ENCODE data around the gene RTN4. TPM values are rescaled to one million over a fixed set of nuclear protein-coding genes. Genes with fewer than 3 reads are reported as not detected.
"Not testable (repeated sequence)": the region's sequence is repeated elsewhere in the genome, so short reads cannot be mapped to it uniquely, and the experiment has no call there.

Gene RTN4
- total RNA-seq, 4 donors from 2014 or later = 234 to 395 (median 319) TPM

DNA sequence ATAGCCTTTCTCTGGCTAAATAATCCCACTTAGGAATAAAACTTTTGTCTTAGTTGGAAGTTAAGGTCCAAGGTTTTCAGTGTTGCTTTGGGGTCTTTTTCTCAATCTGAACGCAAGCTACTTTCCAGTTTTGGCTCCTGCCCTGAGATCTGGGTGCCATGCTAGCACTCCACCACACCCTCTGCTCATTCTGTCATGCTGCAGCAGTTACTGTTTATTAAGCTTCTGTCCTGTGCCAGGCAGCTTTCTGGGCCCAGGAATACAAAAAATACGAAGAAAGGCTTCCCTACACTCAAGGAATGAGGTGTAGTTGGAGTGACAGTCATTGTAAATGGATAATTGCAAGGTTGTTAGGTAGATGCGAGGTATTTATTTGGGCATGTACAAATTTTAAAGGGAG lies 46.3 kb upstream of the RTN4 start:
- TF ChIP-seq, protein P1, sequence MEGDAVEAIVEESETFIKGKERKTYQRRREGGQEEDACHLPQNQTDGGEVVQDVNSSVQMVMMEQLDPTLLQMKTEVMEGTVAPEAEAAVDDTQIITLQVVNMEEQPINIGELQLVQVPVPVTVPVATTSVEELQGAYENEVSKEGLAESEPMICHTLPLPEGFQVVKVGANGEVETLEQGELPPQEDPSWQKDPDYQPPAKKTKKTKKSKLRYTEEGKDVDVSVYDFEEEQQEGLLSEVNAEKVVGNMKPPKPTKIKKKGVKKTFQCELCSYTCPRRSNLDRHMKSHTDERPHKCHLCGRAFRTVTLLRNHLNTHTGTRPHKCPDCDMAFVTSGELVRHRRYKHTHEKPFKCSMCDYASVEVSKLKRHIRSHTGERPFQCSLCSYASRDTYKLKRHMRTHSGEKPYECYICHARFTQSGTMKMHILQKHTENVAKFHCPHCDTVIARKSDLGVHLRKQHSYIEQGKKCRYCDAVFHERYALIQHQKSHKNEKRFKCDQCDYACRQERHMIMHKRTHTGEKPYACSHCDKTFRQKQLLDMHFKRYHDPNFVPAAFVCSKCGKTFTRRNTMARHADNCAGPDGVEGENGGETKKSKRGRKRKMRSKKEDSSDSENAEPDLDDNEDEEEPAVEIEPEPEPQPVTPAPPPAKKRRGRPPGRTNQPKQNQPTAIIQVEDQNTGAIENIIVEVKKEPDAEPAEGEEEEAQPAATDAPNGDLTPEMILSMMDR (IDR thresholded peaks at IDR 0.05) = no peak
- TF ChIP-seq POLR2AphosphoS5 (IDR thresholded peaks at IDR 0.05) (no peak), POLR2A (IDR thresholded peaks at IDR 0.05) (no peak), EP300 (IDR thresholded peaks at IDR 0.05) (no peak)
- Histone ChIP-seq H3K9me3 (no peaks in the 10 kb centered on the region), H3K27ac (peak overlapping the region; percentile 26), H3K4me3 (no peak overlapping the region), H3K36me3 (no peaks in the 10 kb centered on the region), H3K4me1 (peaks cover 33% of the 10 kb centered on the region), H3K27me3 (no peaks in the 10 kb centered on the region)
- WGBS = 55% methylated on average over 3 of the region's 3 CpGs
- DNase-seq (ENCODE audit: low spot score in 2 of 2) = no peak

DNA sequence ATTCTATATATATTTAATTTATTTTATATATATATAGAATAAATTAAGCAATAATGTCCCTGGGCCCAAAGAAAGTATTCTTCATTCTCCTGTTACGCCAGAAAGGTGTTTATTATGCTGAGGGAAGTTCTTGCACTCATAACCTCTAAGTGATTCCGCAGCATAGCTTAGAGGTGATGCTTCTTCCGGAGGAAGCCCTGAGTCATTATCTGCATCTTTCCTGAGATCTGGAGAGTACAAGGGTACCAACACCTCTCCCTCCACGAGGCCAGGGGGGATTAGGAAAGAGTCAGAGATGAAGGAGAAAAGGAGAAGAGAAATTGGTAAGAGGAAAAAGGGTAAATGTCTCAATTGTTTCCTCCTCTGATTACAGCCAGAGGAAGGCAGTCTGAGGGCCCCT lies 43.1 kb upstream of the RTN4 start:
- Histone ChIP-seq H3K27me3 (no peaks in the 10 kb centered on the region), H3K9me3 (no peaks in the 10 kb centered on the region), H3K36me3 (no peaks in the 10 kb centered on the region), H3K4me1 (peaks cover 12% of the 10 kb centered on the region), H3K4me3 (no peak overlapping the region), H3K27ac (no peak overlapping the region)
- 64% methylated on average over 4 of the region's 4 CpGs for WGBS
- DNase-seq (ENCODE audit: low spot score in 2 of 2) = no peak
- TF ChIP-seq POLR2A (IDR thresholded peaks at IDR 0.05) (no peak), POLR2AphosphoS5 (IDR thresholded peaks at IDR 0.05) (no peak)
- TF ChIP-seq, protein P1 (IDR thresholded peaks at IDR 0.05) = no peak

DNA sequence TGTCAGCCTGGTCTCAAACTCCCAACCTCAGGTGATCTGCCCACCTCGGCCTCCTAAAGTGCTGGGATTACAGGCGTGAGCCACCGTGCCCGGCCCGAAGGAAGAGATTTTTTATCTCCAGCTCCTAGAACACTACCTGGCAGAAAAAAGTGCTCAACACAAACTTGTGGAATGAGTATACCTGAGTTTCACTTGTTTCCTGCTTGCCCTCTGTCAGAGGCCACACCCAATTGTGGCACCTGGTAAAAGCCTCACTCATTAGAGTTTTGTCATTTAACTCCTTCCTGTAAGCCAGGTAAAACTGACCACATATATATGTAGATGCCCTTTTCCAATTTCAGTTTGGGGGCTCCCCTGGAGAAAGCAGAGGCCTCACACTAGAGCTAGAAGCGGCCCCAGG lies 42.2 kb upstream of the RTN4 start:
- no peaks in the 10 kb centered on the region for H3K36me3 ChIP-seq
- H3K27ac ChIP-seq = no peak overlapping the region
- no peaks in the 10 kb centered on the region for H3K27me3 ChIP-seq
- 54% methylated on average over 6 of the region's 6 CpGs for WGBS
- H3K4me1 ChIP-seq = peaks cover 11% of the 10 kb centered on the region
- no peaks in the 10 kb centered on the region for H3K9me3 ChIP-seq
- H3K4me3 ChIP-seq = no peak overlapping the region
- TF ChIP-seq POLR2A (IDR thresholded peaks at IDR 0.05) (no peak), EP300 (IDR thresholded peaks at IDR 0.05) (no peak), POLR2AphosphoS5 (IDR thresholded peaks at IDR 0.05) (no peak)
- TF ChIP-seq, protein P1 (IDR thresholded peaks at IDR 0.05) = no peak
- no peak for DNase-seq (ENCODE audit: low spot score in 2 of 2)

DNA sequence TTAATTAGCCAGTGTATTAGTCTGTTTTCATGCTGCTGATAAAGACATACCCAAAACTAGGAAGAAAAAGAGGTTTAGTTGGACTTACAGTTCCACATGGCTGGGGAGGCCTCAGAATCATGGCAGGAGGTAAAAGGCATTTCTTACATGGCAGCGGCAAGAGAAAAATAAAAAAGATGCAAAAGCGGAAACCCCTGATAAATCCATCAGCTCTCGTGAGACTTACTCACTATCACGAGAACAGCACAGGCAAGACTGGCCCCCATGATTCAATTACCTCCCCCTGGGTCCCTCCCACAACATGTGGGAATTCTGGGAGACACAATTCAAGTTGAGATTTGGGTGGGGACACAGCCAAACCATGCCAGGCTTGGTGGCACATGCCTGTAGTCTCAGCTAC lies 41.4 kb upstream of the RTN4 start:
- DNase-seq (ENCODE audit: low spot score in 2 of 2); H3K36me3 ChIP-seq; H3K27ac ChIP-seq; H3K27me3 ChIP-seq; H3K4me1 ChIP-seq; H3K4me3 ChIP-seq; H3K9me3 ChIP-seq: not testable (repeated sequence)
- WGBS = 73% methylated on average over 4 of the region's 4 CpGs

DNA sequence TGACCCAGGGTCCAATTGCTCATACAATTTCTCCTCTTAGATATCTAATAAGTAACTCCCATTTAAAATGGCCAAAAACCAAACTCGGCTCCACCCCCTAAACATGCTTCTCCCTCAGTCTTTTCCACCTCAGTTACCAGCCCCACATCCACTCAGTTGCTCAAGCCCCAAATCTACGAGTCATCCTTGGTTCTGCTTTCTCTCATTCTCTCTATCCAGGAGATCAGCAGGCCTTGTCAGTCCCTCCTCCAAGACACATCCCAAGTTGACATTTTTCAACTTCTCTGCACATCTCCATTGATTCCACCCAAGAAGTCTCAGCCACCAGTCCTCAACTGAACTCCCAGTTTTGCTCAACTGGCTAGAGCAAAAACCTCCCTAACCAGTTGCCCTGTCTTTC lies 40.5 kb upstream of the RTN4 start:
- Histone ChIP-seq H3K27ac (no peak overlapping the region), H3K27me3 (no peaks in the 10 kb centered on the region), H3K4me1 (no peaks in the 10 kb centered on the region), H3K36me3 (no peaks in the 10 kb centered on the region), H3K9me3 (no peaks in the 10 kb centered on the region), H3K4me3 (no peak overlapping the region)
- WGBS = 87% methylated on average over 2 of the region's 2 CpGs
- DNase-seq (ENCODE audit: low spot score in 2 of 2) = no peak
- TF ChIP-seq POLR2AphosphoS5 (IDR thresholded peaks at IDR 0.05) (no peak), EP300 (IDR thresholded peaks at IDR 0.05) (no peak)

DNA sequence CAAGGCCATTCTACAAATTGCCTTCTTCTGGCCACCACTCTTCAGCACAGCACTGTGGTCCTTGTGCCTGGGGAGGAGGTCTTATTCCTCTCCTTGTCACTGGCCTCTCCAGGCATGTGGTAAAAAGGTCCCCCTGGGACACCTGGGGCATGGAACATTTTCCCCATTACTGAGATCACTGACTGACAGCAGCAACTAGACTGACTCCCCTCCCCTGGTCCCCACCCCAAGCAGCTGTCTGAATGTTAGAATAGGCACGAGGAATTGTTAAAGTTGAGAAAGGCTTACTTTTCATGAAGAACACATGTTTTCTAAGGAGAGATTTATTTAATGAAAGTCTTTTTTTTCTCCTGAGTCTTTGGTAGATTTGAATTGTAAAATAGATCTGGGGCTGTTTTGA lies 39.5 kb upstream of the RTN4 start:
- TF ChIP-seq, protein P1 (IDR thresholded peaks at IDR 0.05) = no peak
- no peak for TF ChIP-seq POLR2A (IDR thresholded peaks at IDR 0.05)
- TF ChIP-seq POLR2AphosphoS5 (IDR thresholded peaks at IDR 0.05) = no peak
- no peak for TF ChIP-seq EP300 (IDR thresholded peaks at IDR 0.05)
- no peak for DNase-seq (ENCODE audit: low spot score in 2 of 2)
- WGBS = 81% methylated on average over 1 of the region's 1 CpG
- no peaks in the 10 kb centered on the region for H3K27me3 ChIP-seq
- no peaks in the 10 kb centered on the region for H3K9me3 ChIP-seq
- no peak overlapping the region for H3K27ac ChIP-seq
- no peak overlapping the region for H3K4me3 ChIP-seq
- H3K4me1 ChIP-seq = no peaks in the 10 kb centered on the region
- no peaks in the 10 kb centered on the region for H3K36me3 ChIP-seq
